ENCODE results near the gene MVD. TPM values are rescaled to one million over a fixed set of nuclear protein-coding genes. Genes with fewer than 3 reads are reported as not detected.

The MVD gene
- 22.2 TPM for total RNA-seq

DNA sequence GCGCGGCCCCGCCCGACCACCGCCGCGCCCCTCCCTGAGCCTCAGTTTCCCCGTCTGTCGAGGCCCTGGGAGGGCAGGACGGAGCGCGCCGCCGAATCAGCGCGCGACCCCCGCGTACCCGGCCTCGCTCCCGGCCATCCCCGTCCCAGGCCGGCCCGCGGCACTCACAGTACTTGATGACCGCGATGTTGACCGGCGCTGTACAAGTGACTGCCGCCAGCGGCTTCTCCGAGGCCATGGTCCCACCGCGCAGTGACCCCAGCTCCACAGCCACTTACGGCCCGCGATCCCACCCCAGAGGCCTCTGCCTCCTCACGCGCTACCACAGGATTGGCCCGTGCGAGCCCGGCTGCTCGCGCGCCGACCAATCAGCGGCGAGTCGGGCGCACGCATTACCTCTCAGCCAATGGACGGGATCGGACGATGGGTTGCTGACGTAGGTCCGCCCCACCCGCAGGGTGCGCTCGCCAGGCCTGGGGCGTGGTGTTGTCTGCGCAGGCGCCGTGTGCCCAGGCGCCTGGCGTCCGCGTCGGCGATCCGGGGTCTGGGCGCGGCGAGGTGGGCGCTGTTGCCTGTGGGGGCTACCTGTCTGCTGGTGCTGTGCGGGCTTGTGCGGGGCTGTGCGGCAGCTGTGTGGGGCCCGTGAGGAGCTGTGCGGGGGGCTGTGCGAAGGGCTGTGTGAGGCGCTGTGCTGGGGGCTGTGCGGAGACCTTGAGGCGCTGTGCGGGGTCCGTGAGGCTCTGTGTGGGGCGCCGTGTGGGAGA, at the start of gene MVD:
TSS of gene MVD (minus strand) at position 249 of the 764 bp plus-strand sequence. CDS start at position 238, 11 bp downstream.

DNA sequence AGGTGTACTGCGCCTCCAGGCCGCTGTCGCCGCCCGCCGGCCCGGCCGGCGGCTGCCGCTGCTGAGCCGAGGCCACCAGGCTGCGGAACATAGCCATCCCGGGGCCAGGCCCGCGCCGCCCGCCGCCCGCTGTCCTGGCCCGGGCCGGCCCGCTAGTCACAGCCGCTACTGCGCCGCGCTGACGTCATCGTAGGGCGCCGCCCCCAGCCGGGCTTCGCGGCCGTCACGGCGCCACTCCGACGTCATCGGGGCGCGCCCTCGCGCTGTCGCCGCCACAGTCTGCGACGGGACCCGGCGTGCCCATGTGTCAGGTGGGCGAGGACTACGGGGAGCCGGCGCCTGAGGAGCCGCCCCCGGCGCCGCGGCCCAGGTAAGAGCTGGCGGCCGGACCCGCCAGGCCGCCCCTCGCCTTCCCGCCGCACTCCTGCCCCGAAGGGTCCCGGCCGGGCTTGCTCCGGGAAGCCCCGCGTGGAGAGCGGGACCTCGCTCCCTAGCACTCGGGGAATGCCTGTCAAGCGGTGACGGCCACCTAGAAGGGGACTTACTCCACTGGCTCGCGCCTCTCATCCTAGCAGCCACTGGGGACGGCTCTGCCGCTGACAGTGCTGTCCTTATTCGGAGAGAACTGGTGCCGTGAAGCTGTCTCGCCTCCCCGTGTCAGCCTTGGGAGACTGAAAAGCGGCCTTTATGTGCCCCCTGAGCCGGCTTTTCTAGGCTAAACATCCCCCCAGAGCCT, 43.5 kb upstream of the MVD start, which contains the start of the genes CTU2 and RNF166:
TSS of gene CTU2 (plus strand) at position 275 of the 736 bp plus-strand sequence. CDS start at position 303, 28 bp downstream.
TSS of gene RNF166 (minus strand) at position 180 of the 736 bp plus-strand sequence. CDS start at position 97, 83 bp downstream.

DNA sequence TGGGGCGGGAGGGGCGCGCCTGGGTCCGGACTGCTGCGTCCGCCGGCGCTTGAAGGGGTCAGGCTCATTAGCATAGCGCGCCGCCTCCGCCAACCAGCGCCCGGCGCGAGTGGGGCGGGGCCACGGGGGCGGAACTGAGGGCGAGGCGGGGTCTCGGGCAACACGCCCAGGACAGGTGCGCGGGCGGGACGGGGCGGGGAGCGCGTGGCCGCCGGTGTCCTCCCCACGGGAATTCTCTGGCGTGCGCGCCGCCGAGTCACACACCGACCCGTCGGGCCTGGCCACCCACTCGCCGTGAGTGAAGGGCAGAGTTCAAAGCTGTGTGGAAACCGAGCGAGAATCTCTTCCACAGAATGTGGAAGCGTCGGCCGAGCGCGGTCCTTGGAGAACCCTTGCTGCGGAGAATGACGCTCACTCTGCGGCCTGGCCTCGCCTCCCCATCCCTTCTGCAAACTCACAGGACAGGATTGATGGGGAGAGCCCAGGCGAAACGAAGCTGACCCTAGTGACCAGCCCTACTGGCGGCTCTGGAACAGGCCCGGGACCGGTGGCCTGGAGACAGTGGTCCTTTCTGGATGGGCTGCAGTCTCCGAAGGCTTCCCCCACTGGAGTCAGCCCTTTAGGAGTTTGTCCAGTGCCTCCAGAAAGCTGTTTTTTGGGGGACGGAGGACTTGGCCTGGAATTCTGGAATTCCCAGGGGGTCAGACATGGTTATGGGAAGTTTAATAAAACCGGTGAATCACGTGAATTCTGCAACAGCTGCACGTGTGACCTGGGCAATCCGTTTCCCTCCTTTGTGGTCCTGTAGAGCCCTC, 23.8 kb upstream of the MVD start, which contains the start of gene SNAI3:
TSS of gene SNAI3 (minus strand) at position 69 of the 815 bp plus-strand sequence. CDS start 101 bp downstream, outside the sequence.

GRCh38 chr16:88650749-88651275, 12.1 kb downstream of the MVD start, which contains the start of gene CYBA:
Gene CYBA (minus strand): TSS chr16:88651053. CDS start chr16:88651013, 40 bp downstream.

GRCh38 chr16:88638323-88639230, 24.3 kb downstream of the MVD start, which contains the start of gene IL17C:
Gene IL17C (plus strand): TSS chr16:88638572. CDS start chr16:88638642, 70 bp downstream.

Other genes starting within 250 kb of the MVD start
- 4.9 TPM for gene ZFPM1, start 209.8 kb downstream of the MVD start, total RNA-seq
- 30.6 TPM for gene ZC3H18, start 92.7 kb downstream of the MVD start, total RNA-seq
- gene IL17C, start 24.5 kb downstream of the MVD start, total RNA-seq: not detected
- gene CYBA, start 12.0 kb downstream of the MVD start, total RNA-seq: 52.6 TPM
- gene SNAI3, start 23.4 kb upstream of the MVD start, total RNA-seq: 1.4 TPM
- 15.6 TPM for gene RNF166, start 43.3 kb upstream of the MVD start, total RNA-seq
- 8.7 TPM for gene CTU2, start 43.4 kb upstream of the MVD start, total RNA-seq
- 61.1 TPM for gene PIEZO1, start 122.1 kb upstream of the MVD start, total RNA-seq
- 7.9 TPM for gene CDT1, start 140.7 kb upstream of the MVD start, total RNA-seq
- 33.9 TPM for gene APRT, start 148.8 kb upstream of the MVD start, total RNA-seq
- 24.5 TPM for gene GALNS, start 193.9 kb upstream of the MVD start, total RNA-seq
- 25.8 TPM for gene TRAPPC2L, start 194.0 kb upstream of the MVD start, total RNA-seq
- 0.38 TPM for gene PABPN1L, start 203.6 kb upstream of the MVD start, total RNA-seq

All from camera-type eye (tissue), 1 donor.